CD14-positive monocyte (primary cell): ENCODE results near the gene TXLNG. TPM values are rescaled to one million over a fixed set of nuclear protein-coding genes. Genes with fewer than 3 reads are reported as not detected.

Experiments used
- DNase-seq, 3 donors: peaks; one replicate each; pipeline ENCODE4 v3.0.0-alpha.2; 2011 to 2022
- H2AFZ ChIP-seq: 2 replicates; pipeline ENCODE4 v1.6.0; 2012; ENCODE audit warnings: mild to moderate bottlenecking, low read depth, low read length, inconsistent platforms; ENCODE audit not compliant: insufficient read depth, poor library complexity, severe bottlenecking
- H3K27ac ChIP-seq, 2 donors: 1 replicate in 1 of 2; 2 replicates in 1 of 2; pipeline ENCODE4 v1.5.1; 2012 to 2013; ENCODE audit warnings: low read length in 2 of 2, control low read depth in 1 of 2, inconsistent platforms in 1 of 2, low read depth in 1 of 2, mild to moderate bottlenecking in 1 of 2
- H3K27me3 ChIP-seq, 2 donors: one replicate each; pipeline versions ENCODE4 v1.6.0 to v1.6.1; 2011 to 2013; ENCODE audit warnings: low read length in 2 of 2; ENCODE audit not compliant: control insufficient read depth in 2 of 2, insufficient read depth in 2 of 2
- H3K36me3 ChIP-seq, 2 donors: replicated peaks in 1 of 2; 1 replicate in 1 of 2; 2 replicates in 1 of 2; pipeline versions ENCODE4 v1.5.1 to v1.6.1; 2012 to 2013; ENCODE audit warnings: low read length in 2 of 2, control low read depth in 1 of 2, inconsistent platforms in 1 of 2, mild to moderate bottlenecking in 1 of 2; ENCODE audit not compliant: insufficient read depth in 2 of 2, control insufficient read depth in 1 of 2
- H3K4me1 ChIP-seq, 2 donors: 1 replicate in 1 of 2; 2 replicates in 1 of 2; pipeline versions ENCODE4 v1.5.1 to v1.6.1; 2012 to 2013; ENCODE audit warnings: low read length in 2 of 2, control low read depth in 1 of 2, inconsistent platforms in 1 of 2, mild to moderate bottlenecking in 1 of 2, moderate library complexity in 1 of 2; ENCODE audit not compliant: insufficient read depth in 2 of 2, control insufficient read depth in 1 of 2
- H3K4me2 ChIP-seq: replicated peaks from 2 replicates; pipeline ENCODE3; 2012; ENCODE audit warnings: low read length, moderate library complexity, mild to moderate bottlenecking; ENCODE audit not compliant: poor library complexity, severe bottlenecking; ENCODE audit errors: extremely low read depth
- H3K4me3 ChIP-seq, 3 experiments: fragments of 200-600 bp in 1 of 3; sonication (generic) in 1 of 3; replicated peaks in 1 of 3; 1 replicate in 2 of 3; 2 replicates in 1 of 3; pipeline ENCODE4 v1.5.1; 2011 to 2013; ENCODE audit warnings: low read length in 3 of 3, mild to moderate bottlenecking in 3 of 3, control low read depth in 2 of 3, low read depth in 2 of 3, inconsistent platforms in 1 of 3, moderate library complexity in 1 of 3
- H3K79me2 ChIP-seq: 2 replicates; pipeline ENCODE4 v1.6.0; 2012; ENCODE audit warnings: mild to moderate bottlenecking, control low read depth, inconsistent platforms, low read length, moderate library complexity; ENCODE audit not compliant: insufficient read depth
- H3K9ac ChIP-seq: 2 replicates; pipeline ENCODE4 v1.6.0; 2017; ENCODE audit warnings: low read length, mild to moderate bottlenecking; ENCODE audit not compliant: insufficient read depth, poor library complexity, severe bottlenecking
- H3K9me3 ChIP-seq, 2 donors: replicated peaks in 1 of 2; 1 replicate in 1 of 2; 2 replicates in 1 of 2; pipeline versions ENCODE4 v1.5.1 to v1.6.1; 2012 to 2013; ENCODE audit warnings: low read length in 2 of 2, control low read depth in 1 of 2; ENCODE audit not compliant: control insufficient read depth in 1 of 2, insufficient read depth in 1 of 2
- H4K20me1 ChIP-seq: 2 replicates; pipeline ENCODE4 v1.6.0; 2012; ENCODE audit warnings: mild to moderate bottlenecking, low read length, control low read depth, moderate library complexity; ENCODE audit not compliant: insufficient read depth
- H3K27ac Mint-ChIP-seq, 7 donors: one replicate each; pipeline ENCODE4 v1.8.0; 2020; ENCODE audit warnings: mild to moderate bottlenecking in 7 of 7, mixed read lengths in 7 of 7, moderate library complexity in 6 of 7, inconsistent platforms in 2 of 7
- H3K27me3 Mint-ChIP-seq, 3 donors: one replicate each; pipeline ENCODE4 v1.8.0; 2021 to 2022; ENCODE audit warnings: low read depth in 3 of 3, mild to moderate bottlenecking in 3 of 3, mixed read lengths in 3 of 3, moderate library complexity in 3 of 3, inconsistent platforms in 1 of 3
- H3K36me3 Mint-ChIP-seq, 2 donors: one replicate each; pipeline ENCODE4 v1.8.0; 2020; ENCODE audit warnings: mixed read lengths in 2 of 2, inconsistent platforms in 1 of 2, mild to moderate bottlenecking in 1 of 2
- H3K4me1 Mint-ChIP-seq: one replicate; pipeline ENCODE4 v1.8.0; 2020; ENCODE audit warnings: mild to moderate bottlenecking, mixed read lengths
- H3K4me3 Mint-ChIP-seq, 2 donors: one replicate each; pipeline ENCODE4 v1.8.0; 2020; ENCODE audit warnings: mild to moderate bottlenecking in 2 of 2, mixed read lengths in 2 of 2, moderate library complexity in 1 of 2
- H3K9me3 Mint-ChIP-seq, 7 donors: one replicate each; pipeline ENCODE4 v1.8.0; 2020 to 2022; ENCODE audit warnings: mixed read lengths in 7 of 7, mild to moderate bottlenecking in 6 of 7, moderate library complexity in 6 of 7, inconsistent platforms in 2 of 7
- WGBS: methylation state at CpG from one replicate; pipeline ENCODE4 v1.1.5; 2013; ENCODE audit warnings: missing lambda C conversion rate; ENCODE audit not compliant: insufficient coverage; 5-methylcytosine and 5-hydroxymethylcytosine counted together
- intact Hi-C, 2 donors: fragments of 100-400 bp; cut with micrococcal nuclease; formaldehyde crosslinking; loops; one replicate each; pipeline versions ENCODE4 v1.15.0 to v1.15.1; 2023
- polyA plus RNA-seq, 3 donors: library from polyadenylated mRNA; depleted of rRNA in 1 of 3; unstranded in 2 of 3; stranded (reverse) in 1 of 3; fragments of 300-500 nt in 2 of 3; fragments of >200 nt in 1 of 3; fragmentation: Illumina TruSeq in 2 of 3; gene quantifications; 1 replicate in 2 of 3; 2 replicates in 1 of 3; pipeline ENCODE4 v1.2.3, GENCODE V29; 2012 to 2021
- TF ChIP-seq, protein P1 (sequence below): fragments of 200-600 bp; IDR thresholded peaks from one replicate; pipeline ENCODE4 v1.8.0; 2022; ENCODE audit warnings: antibody characterized with exemption, mild to moderate bottlenecking

TXLNG gene
- polyA plus RNA-seq, 3 donors: 3.7 to 5.4 (median 4.1) TPM

DNA sequence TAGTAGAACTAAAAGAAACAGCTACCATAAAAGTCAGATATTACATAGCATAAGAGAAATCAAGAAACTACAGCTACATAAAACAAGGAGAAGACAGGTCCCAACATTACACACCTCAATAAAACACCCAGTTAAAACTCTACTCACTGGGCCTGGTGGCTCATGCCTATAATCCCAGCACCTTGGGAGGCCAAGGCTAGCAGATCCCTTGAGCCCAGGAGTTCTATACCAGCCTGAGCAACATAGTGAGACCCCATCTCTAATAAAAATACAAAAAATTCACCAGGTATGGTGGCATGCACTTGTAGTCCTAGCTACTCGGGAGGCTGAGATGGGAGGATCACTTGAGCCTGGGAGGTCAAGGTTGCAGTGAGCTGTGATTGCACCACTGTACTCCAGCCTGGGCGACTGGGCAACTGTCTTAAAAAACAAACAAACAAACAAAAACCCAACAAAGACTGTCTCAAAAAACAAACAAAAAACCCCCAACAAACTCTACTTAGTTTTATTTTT is 15.2 kb upstream of the TXLNG start:
- Histone ChIP-seq H2AFZ (no peak overlapping the region), H3K4me3 (no peak overlapping the region), H3K9ac (no peak overlapping the region), H3K27me3 (peaks cover 0 to 3% of the 10 kb centered on the region in 2 donors), H3K9me3 (no peaks in the 10 kb centered on the region), H3K4me2 (no peak overlapping the region), H3K4me1 (no peaks in the 10 kb centered on the region), H4K20me1 (no peaks in the 10 kb centered on the region), H3K27ac (no peak overlapping the region), H3K36me3 (no peaks in the 10 kb centered on the region), H3K79me2 (no peaks in the 10 kb centered on the region)
- Mint-ChIP-seq H3K27ac (no peak overlapping the region), H3K4me1 (peaks cover 3% of the 10 kb centered on the region), H3K9me3 (peaks cover 0 to 16% (median 6%) of the 10 kb centered on the region in 7 donors), H3K36me3 (no peaks in the 10 kb centered on the region), H3K4me3 (no peak overlapping the region), H3K27me3 (peaks cover 0 to 30% (median 0%) of the 10 kb centered on the region in 3 donors)
- TF ChIP-seq, protein P1, sequence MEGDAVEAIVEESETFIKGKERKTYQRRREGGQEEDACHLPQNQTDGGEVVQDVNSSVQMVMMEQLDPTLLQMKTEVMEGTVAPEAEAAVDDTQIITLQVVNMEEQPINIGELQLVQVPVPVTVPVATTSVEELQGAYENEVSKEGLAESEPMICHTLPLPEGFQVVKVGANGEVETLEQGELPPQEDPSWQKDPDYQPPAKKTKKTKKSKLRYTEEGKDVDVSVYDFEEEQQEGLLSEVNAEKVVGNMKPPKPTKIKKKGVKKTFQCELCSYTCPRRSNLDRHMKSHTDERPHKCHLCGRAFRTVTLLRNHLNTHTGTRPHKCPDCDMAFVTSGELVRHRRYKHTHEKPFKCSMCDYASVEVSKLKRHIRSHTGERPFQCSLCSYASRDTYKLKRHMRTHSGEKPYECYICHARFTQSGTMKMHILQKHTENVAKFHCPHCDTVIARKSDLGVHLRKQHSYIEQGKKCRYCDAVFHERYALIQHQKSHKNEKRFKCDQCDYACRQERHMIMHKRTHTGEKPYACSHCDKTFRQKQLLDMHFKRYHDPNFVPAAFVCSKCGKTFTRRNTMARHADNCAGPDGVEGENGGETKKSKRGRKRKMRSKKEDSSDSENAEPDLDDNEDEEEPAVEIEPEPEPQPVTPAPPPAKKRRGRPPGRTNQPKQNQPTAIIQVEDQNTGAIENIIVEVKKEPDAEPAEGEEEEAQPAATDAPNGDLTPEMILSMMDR: no peak
- WGBS: no CpG with 5 or more reads among the region's 2 CpGs
- DNase-seq: no peak
- intact Hi-C loops: no loop called here

DNA sequence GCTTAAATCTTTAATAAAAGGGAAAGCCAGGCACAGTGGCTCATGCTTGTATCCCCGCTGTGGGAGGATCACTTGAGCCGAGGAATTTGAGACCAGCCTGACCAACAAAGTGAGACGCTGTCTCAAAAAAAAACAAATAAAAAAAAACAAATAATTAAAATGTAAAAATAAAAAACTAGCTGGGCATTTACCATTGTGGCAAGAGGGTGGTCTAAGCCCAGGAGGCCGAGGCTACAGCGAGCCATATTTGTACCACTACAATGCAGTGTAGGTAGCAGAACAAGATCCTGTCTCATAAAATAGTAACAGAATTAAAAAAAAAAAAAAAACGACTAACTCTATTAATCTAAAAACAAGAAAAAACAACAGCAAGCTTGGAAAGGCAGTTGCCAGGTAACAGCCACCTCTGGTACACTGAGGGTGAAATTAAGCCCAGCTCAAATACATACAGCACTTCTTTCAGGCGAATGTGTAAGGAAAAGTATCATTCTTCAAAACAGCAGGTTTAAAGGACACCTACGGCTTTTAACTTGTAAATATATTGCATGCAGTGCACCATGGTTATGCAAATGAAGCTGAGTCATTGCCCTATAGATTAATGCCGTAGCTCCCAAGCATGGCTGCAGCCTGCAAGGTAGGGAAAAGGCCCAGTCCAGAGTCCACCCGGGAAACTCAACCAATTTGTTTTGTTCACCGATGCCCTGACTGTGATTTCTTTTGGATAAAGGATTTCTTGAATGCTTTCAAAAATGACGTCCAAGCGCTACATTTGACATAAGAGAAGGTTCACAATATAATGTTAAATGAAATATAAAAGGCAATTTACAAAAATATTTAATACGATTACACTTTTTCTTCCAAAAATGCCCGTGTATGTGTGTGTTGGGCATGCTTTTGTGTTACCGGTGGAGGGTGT is 14.5 kb upstream of the TXLNG start:
- intact Hi-C loops: no loop called here
- H3K4me1 ChIP-seq: no peaks in the 10 kb centered on the region
- H3K9ac ChIP-seq: no peak overlapping the region
- H3K27me3 Mint-ChIP-seq: peaks cover 0 to 24% (median 0%) of the 10 kb centered on the region in 3 donors
- no peaks in the 10 kb centered on the region for H4K20me1 ChIP-seq
- TF ChIP-seq, protein P1: no peak
- H3K9me3 ChIP-seq: no peaks in the 10 kb centered on the region
- peaks cover 0 to 16% (median 6%) of the 10 kb centered on the region in 7 donors for H3K9me3 Mint-ChIP-seq
- no peak overlapping the region for H3K4me2 ChIP-seq
- peaks cover 0 to 3% of the 10 kb centered on the region in 2 donors for H3K27me3 ChIP-seq
- H3K36me3 Mint-ChIP-seq: no peaks in the 10 kb centered on the region
- H3K79me2 ChIP-seq: no peaks in the 10 kb centered on the region
- H3K4me3 ChIP-seq: no peak overlapping the region
- DNase-seq: no peak
- H3K36me3 ChIP-seq: no peaks in the 10 kb centered on the region
- H3K4me3 Mint-ChIP-seq: no peak overlapping the region
- H3K27ac ChIP-seq: no peak overlapping the region
- no peak overlapping the region for H3K27ac Mint-ChIP-seq
- H3K4me1 Mint-ChIP-seq: peaks cover 3% of the 10 kb centered on the region
- no CpG with 5 or more reads among the region's 16 CpGs for WGBS
- H2AFZ ChIP-seq: no peak overlapping the region
